GM21737 (cell line): ENCODE data around the gene BLVRA.
A peak's percentile ranks its signal among the peaks of the same experiment; 100 is the strongest.
"Not testable (repeated sequence)": the region's sequence is repeated elsewhere in the genome, so short reads cannot be mapped to it uniquely, and the experiment has no call there.

ENCODE experiments used
- ATAC-seq: cut with Tn5 transposase; IDR thresholded peaks from one replicate; pipeline ENCODE4 v1.9.1; 2021; ENCODE audit warnings: mild to moderate bottlenecking, moderate library complexity; ENCODE audit not compliant: unreplicated experiment

The BLVRA gene

DNA sequence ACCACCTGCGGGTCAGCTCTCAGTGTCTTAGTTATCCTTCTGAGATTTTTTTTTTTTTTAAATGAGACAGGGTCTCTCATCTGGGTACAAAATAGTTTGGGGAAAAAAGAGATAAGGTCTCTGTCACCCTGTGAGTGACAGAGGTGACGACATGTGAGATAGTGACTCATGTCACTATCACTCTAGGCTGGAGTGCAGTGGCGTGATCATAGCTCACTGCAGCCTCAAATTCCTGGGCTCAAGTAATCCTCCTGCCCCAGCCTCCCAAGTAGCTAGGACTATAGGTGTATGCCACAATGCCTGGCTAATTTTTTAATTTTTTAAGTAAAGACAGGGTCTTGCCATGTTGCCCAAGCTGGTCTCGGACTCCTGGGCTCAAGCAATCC is 10.4 kb downstream of the BLVRA start:
- ATAC-seq, result no peak

DNA sequence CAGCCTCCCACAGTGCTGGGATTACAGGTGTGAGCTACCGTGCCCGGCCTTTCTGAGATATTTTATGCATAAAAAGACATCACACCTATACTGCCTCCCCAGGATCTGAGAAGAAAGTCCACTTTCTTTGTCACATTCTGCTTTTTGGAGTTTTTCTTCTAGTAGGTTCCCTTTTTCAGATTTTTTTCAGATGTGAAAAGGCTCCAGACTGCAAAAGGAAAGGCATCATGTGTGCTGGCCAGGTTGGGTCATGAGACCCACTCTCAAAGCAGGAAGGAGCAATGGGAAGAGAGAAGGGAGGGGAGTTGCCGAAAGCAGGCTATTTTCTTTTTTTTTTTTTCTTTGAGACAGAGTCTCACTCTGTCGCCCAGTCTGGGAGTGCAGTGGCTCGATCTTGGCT is 10.8 kb downstream of the BLVRA start:
- ATAC-seq, result no peak

DNA sequence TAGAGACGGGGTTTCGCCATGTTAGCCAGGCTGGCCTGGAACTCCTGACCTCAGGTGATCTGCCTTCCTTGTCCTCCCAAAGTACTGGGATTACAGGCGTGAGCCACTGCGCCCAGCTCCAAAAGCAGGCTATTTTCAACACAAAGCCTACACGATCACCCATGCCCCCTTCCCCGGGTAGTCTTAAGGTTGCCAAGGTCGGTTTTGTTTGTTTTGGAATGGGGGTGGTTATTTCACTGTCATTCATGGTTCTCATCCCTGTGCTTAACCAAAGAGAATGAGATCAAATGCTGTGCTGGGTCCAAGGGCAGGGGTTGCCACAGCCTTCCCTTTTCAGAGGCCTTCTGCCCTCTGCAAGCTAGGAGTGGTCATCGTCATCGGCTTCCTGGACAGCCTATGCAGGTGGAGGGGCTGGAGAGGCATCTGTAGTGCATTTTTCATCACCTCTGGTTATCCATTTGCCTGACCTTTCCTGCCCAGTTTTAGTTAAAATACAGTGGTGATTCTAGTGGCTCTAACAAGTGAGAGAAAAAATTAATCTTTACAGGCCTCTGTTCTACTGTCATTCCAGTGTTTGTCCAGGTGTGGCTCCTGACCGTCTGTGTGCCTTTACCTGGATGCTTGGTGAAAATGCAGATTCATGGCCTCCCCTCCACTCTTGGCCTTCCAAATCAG is 11.4 kb downstream of the BLVRA start:
- ATAC-seq, result no peak

DNA sequence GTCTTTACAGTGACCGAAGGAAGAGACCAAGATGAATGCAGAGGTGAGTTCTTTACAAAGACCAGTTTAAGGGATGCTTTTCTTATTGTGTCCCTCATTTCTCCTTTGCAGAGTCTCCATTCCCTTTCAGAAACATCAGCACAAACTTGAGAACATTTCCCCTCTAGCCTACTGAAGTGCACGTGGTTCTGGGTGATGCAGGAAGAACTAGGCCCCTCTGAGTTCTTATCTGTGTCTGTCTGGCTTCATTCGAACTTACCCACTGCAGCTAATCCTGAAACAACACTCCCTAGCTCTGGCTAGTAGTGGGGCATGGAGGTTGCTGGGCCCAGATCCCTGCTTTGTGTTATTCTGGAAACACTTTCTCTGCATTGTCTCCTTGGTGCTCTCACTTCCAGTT is 12.6 kb downstream of the BLVRA start:
- no peak for ATAC-seq

DNA sequence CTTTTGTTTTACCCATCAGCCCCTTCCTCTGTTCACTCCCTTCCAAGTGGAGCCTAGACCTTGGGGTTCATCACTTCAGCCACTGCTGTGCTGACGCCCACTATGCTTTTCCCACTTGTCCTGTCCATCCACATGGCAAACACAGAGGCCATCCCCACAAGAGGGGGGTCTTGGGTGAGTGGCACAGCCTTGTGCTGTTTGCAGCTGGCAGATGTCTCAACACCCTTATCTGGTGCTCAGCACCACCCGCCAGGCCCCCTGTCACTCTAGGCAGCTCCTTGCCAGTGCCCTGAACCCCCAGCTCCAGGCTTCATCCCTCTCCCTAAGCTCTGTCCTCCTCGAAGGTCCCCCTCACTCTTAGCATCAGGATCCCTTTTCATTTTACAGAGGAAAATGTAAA is 13.1 kb downstream of the BLVRA start:
- ATAC-seq, result no peak

DNA sequence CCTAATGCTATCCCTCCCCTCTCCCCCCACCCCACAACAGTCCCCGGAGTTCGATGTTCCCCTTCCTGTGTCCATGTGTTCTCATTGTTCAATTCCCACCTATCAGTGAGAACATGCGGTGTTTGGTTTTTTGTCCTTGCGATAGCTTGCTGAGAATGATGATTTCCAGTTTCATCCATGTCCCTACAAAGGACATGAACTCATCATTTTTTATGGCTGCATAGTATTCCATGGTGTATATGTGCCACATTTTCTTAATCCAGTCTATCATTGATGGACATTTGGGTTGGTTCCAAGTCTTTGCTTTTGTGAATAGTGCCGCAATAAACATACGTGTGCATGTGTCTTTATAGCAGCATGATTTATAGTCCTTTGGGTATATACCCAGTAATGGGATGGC is 14.8 kb downstream of the BLVRA start:
- not testable (repeated sequence) for ATAC-seq

DNA sequence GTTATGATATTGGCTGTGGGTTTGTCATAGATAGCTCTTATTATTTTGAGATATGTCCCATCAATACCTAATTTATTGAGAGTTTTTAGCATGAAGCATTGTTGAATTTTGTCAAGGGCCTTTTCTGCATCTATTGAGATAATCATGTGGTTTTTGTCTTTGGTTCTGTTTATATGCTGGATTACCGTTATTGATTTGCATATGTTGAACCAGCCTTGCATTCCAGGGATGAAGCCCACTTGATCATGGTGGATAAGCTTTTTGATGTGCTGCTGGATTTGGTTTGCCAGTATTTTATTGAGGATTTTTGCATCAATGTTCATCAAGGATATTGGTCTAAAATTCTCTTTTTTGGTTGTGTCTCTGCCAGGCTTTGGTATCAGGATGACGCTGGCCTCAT is 16.8 kb downstream of the BLVRA start:
- not testable (repeated sequence) for ATAC-seq

DNA sequence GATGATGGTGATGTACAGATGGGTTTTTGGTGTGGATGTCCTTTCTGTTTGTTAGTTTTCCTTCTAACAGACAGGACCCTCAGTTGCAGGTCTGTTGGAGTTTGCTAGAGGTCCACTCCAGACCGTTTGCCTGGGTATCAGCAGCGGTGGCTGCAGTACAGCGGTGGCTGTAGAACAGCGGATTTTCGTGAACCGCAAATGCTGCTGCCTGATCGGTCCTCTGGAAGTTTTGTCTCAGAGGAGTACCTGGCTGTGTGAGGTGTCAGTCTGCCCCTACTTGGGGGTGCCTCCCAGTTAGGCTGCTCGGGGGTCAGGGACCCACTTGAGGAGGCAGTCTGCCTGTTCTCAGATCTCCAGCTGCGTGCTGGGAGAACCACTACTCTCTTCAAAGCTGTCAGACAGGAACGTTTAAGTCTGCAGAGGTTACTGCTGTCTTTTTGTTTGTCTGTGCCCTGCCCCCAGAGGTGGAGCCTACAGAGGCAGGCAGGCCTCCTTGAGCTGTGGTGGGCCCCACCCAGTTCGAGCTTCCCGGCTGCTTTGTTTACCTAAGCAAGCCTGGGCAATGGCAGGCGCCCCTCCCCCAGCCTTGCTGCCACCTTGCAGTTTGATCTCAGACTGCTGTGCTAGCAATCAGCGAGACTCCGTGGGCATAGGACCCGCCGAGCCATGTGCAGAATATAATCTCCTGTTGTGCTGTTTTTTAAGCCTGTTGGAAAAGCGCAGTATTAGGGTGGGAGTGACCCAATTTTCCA is 20.0 kb downstream of the BLVRA start:
- ATAC-seq, result not testable (repeated sequence)

DNA sequence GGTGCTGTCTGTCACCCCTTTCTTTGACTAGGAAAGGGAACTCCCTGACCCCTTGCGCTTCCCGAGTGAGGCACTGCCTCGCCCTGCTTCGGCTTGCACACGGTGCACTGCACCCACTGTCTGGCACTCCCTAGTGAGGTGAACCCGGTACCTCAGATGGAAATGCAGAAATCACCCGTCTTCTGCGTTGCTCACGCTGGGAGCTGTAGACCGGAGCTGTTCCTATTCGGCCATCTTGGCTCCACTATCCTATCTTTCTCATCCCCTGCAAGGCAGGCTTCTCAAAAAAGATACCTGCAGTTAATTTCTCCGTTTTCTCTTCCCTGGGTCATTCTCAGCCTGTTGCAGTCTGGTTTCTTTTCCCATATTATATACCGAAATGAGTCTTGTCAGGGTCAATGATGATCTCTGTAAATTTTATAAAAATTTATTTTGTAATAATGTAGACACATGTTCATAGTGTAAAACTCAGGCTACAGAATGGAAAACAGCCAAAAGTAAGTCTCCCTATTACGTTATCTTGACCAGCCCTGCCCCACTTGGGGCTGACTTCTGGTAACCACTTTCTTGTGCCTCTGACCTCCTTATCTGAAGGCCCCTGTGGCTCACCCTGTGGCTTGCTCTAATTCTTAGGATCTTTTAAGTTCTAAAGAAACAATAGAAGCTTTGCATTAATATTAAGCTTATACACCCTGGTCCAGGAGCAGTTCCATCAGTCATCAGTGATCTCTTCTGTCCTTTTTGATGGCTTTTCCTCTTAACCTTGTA is 20.7 kb downstream of the BLVRA start:
- ATAC-seq, result no peak

DNA sequence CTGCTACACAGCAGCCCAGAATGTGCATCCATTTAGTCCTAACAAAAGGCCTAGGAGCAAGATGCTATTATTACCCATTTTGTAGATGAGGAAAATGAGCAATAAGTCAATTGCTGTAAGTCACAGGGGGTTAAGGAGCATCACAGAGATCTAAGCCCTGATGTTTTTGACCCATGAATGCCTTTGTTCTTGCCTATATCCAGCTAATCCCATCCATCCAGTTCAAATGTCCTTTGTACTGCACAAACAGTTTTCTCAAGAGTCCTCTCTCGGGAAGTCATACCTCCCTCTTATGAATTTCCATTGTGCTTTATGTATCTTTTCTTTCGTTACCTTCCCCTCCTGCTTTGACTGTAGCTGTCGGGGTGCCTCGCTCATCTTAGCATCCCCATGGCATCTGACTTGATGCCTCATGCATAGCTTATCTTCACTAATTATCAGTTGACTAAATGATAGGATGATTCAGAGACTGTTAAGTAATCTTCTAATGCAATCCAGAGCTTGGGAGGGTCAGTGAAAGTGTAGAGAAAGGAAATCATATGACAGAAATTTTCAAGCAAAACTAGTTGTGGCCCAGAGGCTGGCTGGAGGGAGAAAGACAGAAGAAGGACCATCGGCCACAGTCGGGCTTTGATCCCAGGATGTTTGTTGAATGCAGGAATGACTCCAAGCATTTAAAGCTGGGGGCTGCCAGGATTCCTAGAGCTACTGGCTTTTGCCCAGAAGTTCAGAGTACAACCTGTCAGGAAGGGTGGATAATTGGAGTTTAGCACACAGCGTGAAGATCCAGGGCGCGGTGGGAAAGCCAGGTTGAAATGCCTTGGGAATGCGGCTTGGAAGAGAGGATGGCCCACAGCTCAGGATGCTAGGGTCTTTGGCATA is 23.5 kb downstream of the BLVRA start:
- no peak for ATAC-seq

DNA sequence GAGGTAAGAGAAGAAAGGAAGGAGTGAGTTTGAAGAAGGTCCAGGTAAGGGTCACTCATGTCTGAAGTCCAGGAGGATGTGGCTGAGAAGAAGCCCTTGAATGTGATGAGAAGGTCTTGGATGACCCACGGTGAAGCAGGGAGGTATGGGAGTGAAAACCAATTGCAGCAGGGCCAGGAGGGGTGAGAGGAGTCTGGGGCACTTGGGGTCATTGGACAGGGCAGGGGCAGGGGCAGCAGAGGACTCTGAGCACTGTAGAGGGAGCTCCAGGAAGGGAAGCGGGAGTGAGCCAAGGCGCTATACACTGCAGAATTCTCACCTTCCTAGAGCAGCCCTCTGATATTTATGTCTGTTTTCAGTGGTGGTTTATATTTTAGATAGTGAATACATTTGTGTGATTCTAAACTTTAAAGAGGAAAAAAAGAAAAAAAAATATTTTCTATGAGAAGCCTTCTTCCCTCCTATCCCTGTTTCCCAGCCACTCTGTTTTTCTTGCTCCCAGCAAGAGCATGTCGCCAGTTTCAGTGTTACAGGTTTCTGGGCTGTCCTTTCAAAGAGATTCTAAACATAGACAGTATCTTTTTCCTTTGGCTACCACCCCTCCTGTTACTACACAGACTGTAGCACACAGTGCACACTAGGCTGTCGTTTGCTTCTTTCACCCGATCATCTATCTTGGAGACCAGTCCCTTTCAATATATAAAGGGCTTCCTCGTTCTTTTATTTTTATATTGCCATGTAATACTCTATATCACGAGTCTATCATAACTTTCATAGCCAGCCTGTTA is 24.5 kb downstream of the BLVRA start:
- ATAC-seq, result no peak

DNA sequence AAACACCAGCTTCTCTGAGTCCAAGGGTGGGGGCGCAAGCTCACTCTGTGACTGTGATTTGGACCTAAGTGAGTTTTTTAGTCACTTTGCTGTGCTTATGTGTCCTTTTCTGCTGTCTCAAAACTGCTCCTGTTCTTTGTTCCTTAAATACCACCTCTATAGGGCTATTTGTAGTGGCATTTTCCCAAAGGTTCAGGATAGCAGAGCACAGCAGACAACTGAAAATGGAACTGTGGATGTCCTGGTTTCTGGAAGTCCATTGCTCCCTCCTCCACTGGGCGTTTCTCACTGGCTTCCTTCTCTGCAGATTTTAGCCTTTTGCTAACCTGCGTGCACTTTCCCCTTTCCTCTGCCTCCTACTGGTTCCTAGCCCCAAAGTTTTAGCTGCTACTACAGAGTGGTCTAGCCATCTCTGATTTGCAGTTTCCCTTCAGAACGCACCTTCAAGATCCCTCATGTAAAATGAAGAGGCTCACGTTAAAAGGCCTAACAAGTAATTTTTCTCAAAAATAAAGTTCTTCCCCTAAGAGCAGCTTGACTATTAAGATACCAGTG is 25.6 kb downstream of the BLVRA start:
- ATAC-seq, result no peak

DNA sequence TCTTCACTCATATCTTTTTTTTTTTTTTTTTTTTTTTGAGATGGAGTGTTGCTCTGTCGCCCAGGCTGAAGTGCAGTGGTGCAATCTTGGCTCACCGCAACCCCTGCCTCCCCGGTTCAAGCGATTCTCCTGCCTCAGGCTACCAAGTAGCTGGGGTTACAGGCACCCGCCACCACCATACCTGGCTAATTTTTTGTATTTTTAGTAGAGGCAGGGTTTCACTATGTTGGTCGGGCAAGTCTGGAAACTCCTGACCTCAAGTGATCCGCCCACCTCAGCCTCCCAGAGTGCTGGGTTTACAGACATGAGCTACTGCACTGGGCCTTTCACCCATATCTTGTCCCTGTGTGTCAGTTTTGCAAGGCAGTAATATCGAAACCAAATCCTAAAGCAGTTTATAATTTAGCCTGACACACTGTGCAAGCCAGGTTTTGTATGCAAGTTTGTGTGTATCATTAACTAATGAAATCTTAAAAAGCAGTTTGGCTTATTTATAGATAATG is 26.2 kb downstream of the BLVRA start:
- peak; percentile 91 for ATAC-seq

DNA sequence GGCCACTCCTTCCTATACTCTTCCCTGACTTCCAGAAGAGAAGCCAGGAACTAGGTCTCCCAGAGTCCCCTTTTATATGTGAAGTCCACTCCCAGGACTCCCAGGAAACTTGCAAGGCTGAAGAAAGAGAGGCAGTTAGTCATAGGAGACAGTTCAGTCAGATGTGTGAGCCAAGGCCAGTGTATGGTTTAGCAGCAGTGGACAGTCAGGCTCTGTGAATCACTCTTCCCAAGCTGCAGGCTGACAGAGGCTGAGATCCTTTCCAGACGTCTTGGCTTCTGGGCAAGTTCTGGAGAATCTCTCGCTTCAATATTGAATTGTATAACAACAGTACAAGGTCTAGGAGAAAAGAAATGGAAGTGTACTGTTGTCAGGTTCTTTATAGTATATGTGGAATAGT is 26.9 kb downstream of the BLVRA start:
- ATAC-seq, result no peak

DNA sequence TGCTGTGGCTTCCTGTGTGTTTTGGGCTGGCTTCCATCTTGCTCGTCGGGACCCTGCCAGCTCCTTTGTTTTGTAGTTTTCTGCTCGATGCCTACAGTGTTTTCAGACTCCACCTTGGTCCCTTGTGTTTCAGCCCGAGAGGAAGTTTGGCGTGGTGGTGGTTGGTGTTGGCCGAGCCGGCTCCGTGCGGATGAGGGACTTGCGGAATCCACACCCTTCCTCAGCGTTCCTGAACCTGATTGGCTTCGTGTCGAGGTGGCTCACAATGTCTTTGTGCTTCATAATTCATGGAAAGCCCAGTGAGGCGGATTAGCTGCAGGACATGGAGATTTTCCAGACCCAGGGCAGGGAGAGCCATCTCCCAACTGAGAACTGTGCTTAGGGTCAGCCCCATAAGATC is 29.3 kb downstream of the BLVRA start:
- no peak for ATAC-seq

DNA sequence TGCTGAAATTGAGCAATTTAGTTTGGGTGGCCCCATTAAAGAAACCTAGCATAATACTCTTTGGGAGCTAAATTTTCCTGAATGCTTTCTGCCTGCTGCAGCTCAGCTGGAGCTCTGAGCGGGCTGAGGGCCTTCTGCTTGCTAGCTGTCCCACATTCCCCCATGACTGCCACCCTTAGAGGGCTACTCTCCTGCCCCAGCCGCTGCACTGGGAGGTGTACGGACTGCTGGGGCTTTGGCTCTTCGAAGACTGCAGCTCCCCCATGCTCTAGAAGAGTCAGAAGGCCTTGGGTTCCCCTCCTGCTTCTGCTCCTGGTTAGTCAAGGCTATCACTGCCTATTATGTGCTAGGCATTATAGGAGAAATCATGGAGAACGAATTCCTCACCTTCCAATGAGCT is 31.5 kb downstream of the BLVRA start:
- ATAC-seq, result no peak

DNA sequence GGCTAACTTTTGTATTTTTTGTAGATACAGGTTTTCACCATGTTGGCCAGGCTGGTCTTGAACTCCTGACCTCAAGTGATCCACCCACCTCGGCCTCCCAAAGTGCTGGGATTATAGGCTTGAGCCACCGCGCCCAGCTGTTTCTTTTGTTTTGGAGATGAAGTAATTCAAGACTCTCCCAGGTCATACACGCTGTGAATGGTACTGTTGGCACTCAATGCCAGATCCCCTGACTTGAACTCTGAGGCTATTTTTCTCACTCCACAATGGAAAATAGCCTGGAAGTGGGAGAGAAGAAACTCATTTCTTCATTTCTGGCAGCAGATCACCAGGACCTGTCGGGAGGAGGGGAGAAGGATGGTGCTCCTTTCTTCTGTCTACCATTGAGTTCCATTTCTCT is 32.4 kb downstream of the BLVRA start:
- ATAC-seq, result no peak

DNA sequence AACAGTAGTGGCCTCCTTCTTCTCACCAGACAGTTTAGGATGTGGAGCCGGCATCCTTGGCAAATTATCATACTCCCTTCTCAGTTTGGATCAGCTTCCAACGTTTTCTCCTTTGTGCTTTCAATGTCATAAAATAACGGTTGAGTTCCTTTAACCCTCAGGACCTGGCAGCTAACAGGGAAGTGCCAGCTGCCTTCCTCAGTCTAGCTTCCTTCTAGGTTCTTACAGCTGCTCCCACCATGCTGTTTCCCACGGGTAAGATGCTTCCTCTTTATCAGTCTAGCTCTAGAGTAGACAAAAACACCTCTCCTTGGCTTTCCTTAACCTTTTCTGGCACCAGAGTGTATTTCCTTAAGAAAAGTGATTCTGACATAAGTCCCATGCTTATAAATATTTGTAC is 33.2 kb downstream of the BLVRA start:
- ATAC-seq, result no peak

DNA sequence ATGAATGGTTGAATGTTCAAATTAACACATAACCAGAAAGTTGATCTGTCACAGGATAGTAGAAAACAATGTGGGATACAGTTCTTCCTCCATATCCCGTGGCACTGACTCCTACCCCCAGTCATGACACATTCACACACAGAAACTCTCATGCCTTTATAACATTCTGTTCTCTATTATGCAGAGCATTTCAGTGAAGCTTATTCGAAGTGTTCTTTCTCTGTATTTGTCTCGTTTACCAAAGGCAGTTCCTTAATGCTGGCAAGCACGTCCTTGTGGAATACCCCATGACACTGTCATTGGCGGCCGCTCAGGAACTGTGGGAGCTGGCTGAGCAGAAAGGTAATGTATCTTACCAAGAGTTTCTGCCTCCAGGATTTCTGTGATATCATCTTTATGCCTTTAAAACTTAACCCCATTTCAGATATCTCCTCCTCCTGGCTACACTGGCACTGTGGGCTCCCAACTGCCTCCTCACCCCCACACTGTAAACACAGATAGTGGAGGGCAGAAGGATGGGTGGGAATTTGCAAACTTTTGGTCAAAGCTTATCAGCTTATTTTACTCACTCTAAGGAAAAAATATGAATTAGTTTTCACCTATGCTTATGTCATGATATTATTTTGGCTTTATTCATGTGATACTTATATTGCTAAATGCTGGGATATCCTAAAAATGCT is 34.1 kb downstream of the BLVRA start:
- no peak for ATAC-seq
